Endothelial cell of umbilical vein (primary cell): ENCODE data around the gene ALK. TPM values are rescaled to one million over a fixed set of nuclear protein-coding genes. Genes with fewer than 3 reads are reported as not detected.

Experiments
- BruUV-seq: library from RNA; stranded (reverse); fragments of 400-500 nt; replicated peaks from 2 replicates; lab custom pipeline; 2021; lab: Mats Ljungman, UMichigan
- CTCF ChIA-PET: fragments of 300-600, 350-600 bp; sonication (Branson Sonifier 250); formaldehyde crosslinking; loops from one replicate; lab custom pipeline; 2021; ENCODE audit warnings: antibody characterized with exemption, inconsistent platforms; lab: Charles Lee
- POLR2A ChIA-PET: fragments of 300-600, 350-600 bp; sonication (Branson Sonifier 250); formaldehyde crosslinking; loops from one replicate; lab custom pipeline; 2021; ENCODE audit warnings: antibody characterized with exemption, inconsistent platforms; lab: Charles Lee
- DNase-seq: peaks from one replicate; pipeline ENCODE4 v3.0.0-alpha.2; 2011; ENCODE audit warnings: low read depth, low spot score
- FAIRE-seq: peaks from 2 replicates; lab custom pipeline; 2011; peaks lifted over from hg19 to GRCh38; lab: Jason Lieb, UNC
- H2AFZ ChIP-seq: 2 replicates; pipeline ENCODE4 v1.6.0; 2012; ENCODE audit warnings: low read depth, low read length, control low read depth, inconsistent platforms
- H3K27ac ChIP-seq: 2 replicates; pipeline ENCODE4 v1.5.1; 2011; ENCODE audit warnings: low read depth, mild to moderate bottlenecking, control low read depth, low read length, moderate library complexity; ENCODE audit not compliant: insufficient read depth
- H3K27me3 ChIP-seq, 2 experiments: 2 replicates each; pipeline versions ENCODE4 v1.6.0 to v1.6.1; 2011; ENCODE audit warnings: low read length in 2 of 2, mixed read lengths in 1 of 2; ENCODE audit not compliant: control insufficient read depth in 2 of 2, insufficient read depth in 2 of 2
- H3K36me3 ChIP-seq, 2 experiments: 2 replicates in 1 of 2; 3 replicates in 1 of 2; pipeline ENCODE4 v1.5.1; 2011; ENCODE audit warnings: low read length in 2 of 2, mild to moderate bottlenecking in 1 of 2, moderate library complexity in 1 of 2; ENCODE audit not compliant: control insufficient read depth in 2 of 2, insufficient read depth in 2 of 2; ENCODE audit errors: extremely low read depth in 1 of 2
- H3K4me1 ChIP-seq: 3 replicates; pipeline ENCODE4 v1.5.1; 2011; ENCODE audit warnings: mild to moderate bottlenecking, low read length; ENCODE audit not compliant: control insufficient read depth, insufficient read depth; ENCODE audit errors: extremely low read depth
- H3K4me2 ChIP-seq: 2 replicates; pipeline ENCODE4 v1.6.1; 2011; ENCODE audit warnings: low read length, control low read depth, mixed read lengths; ENCODE audit not compliant: insufficient read depth
- H3K4me3 ChIP-seq, 3 experiments: fragments of 200-600 bp in 1 of 3; sonication (generic), shearing (Covaris generic) in 1 of 3; replicated peaks in 1 of 3; 2 replicates each; pipeline ENCODE4 v1.5.1; 2011 to 2016; ENCODE audit warnings: control low read depth in 3 of 3, low read length in 3 of 3, mild to moderate bottlenecking in 2 of 3, inconsistent platforms in 1 of 3, low read depth in 1 of 3, moderate library complexity in 1 of 3; ENCODE audit not compliant: insufficient read depth in 1 of 3
- H3K79me2 ChIP-seq: 2 replicates; pipeline ENCODE4 v1.6.0; 2012; ENCODE audit warnings: low read length, inconsistent platforms; ENCODE audit not compliant: control insufficient read depth, insufficient read depth
- H3K9ac ChIP-seq: replicated peaks from 2 replicates; pipeline ENCODE3; 2011; ENCODE audit warnings: low read length, control low read depth; ENCODE audit not compliant: insufficient read depth; ENCODE audit errors: extremely low read depth
- H3K9me1 ChIP-seq: replicated peaks from 3 replicates; pipeline ENCODE4 v1.6.0; 2011; ENCODE audit warnings: mild to moderate bottlenecking, low read length; ENCODE audit not compliant: control insufficient read depth, insufficient read depth; ENCODE audit errors: extremely low read depth
- H3K9me3 ChIP-seq: replicated peaks from 2 replicates; pipeline ENCODE4 v1.5.1; 2012; ENCODE audit warnings: low read length, inconsistent platforms; ENCODE audit not compliant: control insufficient read depth, insufficient read depth
- H4K20me1 ChIP-seq: replicated peaks from 2 replicates; pipeline ENCODE3; 2011; ENCODE audit warnings: mild to moderate bottlenecking, low read length; ENCODE audit not compliant: control insufficient read depth, insufficient read depth; ENCODE audit errors: extremely low read depth
- EZH2 ChIP-seq: IDR thresholded peaks from 2 replicates; pipeline ENCODE4 v1.6.1; 2012; ENCODE audit warnings: borderline replicate concordance, low read depth, mild to moderate bottlenecking, moderate library complexity, low read length, inconsistent platforms; ENCODE audit not compliant: severe bottlenecking
- FOS ChIP-seq: IDR thresholded peaks from 2 replicates; pipeline ENCODE4 v1.6.1; 2011; ENCODE audit warnings: mild to moderate bottlenecking, low read length, moderate library complexity, borderline replicate concordance; ENCODE audit not compliant: insufficient read depth
- GATA2 ChIP-seq: IDR thresholded peaks from 2 replicates; pipeline ENCODE4 v1.7.0; 2011; ENCODE audit warnings: low read depth, mild to moderate bottlenecking, moderate library complexity, mixed read lengths, low read length; ENCODE audit not compliant: insufficient read length, insufficient read depth
- JUN ChIP-seq: IDR thresholded peaks from 2 replicates; pipeline ENCODE4 v1.6.1; 2011; ENCODE audit warnings: borderline replicate concordance, low read depth; ENCODE audit not compliant: insufficient read length, insufficient read depth
- MYC ChIP-seq: IDR thresholded peaks from one replicate; pipeline ENCODE4 v1.6.1; 2011; ENCODE audit warnings: mild to moderate bottlenecking, low read depth, low read length
- POLR2A ChIP-seq: IDR thresholded peaks from 2 replicates; pipeline ENCODE4 v1.6.1; 2012; ENCODE audit warnings: low read depth, mild to moderate bottlenecking, control low read depth, low read length
- POLR2AphosphoS5 ChIP-seq: IDR thresholded peaks from 2 replicates; pipeline ENCODE4 v1.6.1; 2012; ENCODE audit warnings: low read depth, mild to moderate bottlenecking, control low read depth, low read length, moderate library complexity; ENCODE audit not compliant: insufficient read depth
- dilution Hi-C: fragments of 300-500 bp; cut with MboI; formaldehyde crosslinking; loops from one replicate; pipeline ENCODE4 v1.15.0; 2019; ENCODE audit warnings: low sequenced_read_pairs; ENCODE audit not compliant: extremely low pct_ligation_motif_present
- intact Hi-C: fragments of 100-400 bp; cut with micrococcal nuclease; formaldehyde crosslinking; loops from one replicate; pipeline ENCODE4 v1.10.0; 2022
- polyA plus RNA-seq, 4 experiments: library from polyadenylated mRNA; depleted of rRNA in 3 of 4; stranded (reverse) in 3 of 4; unstranded in 1 of 4; fragments of >200 nt; gene quantifications; 2 replicates each; pipeline versions ENCODE4 v1.2.1 to v1.2.3, GENCODE V29; 2011 to 2012; ENCODE audit warnings: missing spikeins in 1 of 4
- total RNA-seq: library from RNA; stranded (reverse); gene quantifications from 2 replicates; pipeline ENCODE4 v1.2.3, GENCODE V29; 2021
- TF ChIP-seq, protein P1 (sequence below), 2 donors: IDR thresholded peaks; 1 replicate in 1 of 2; 2 replicates in 1 of 2; pipeline ENCODE4 v1.5.1; 2011; ENCODE audit warnings: low read length in 2 of 2, mild to moderate bottlenecking in 2 of 2, moderate library complexity in 2 of 2, control low read depth in 1 of 2, inconsistent platforms in 1 of 2, low read depth in 1 of 2; ENCODE audit not compliant: insufficient read depth in 1 of 2; ENCODE audit errors: extremely low read depth in 1 of 2
- TF ChIP-seq, protein P2 (sequence below): IDR thresholded peaks from 2 replicates; pipeline ENCODE4 v1.6.1; 2011; ENCODE audit not compliant: insufficient read depth, insufficient read length

ALK gene
- total and polyA plus RNA-seq, 2 donors (not counting 3 experiments of a cell fraction or from before 2014, with no cell fraction given) = not detected

DNA sequence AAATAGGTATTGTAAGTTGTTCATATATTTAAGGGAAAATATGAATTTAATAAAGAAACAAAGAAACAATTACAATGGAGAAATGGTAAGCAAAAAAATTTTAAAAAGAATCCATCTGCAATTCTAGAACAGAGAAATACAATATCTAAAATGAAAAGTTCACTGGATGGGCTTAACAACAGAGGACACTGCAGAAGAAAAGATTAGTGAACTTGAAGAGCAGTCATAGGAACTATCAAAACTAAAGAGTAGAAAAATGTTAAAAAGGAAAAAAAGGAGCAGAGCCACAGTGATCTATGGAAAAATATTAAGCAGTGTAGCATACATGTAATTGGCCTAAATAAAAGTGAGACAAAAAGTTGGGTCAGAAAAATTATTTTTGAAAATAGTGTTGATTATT is 83.5 kb downstream of the ALK start:
- CTCF ChIA-PET = no interaction called here
- dilution Hi-C loops = no loop called here
- no peak for DNase-seq

More for the DNA sequence above, 83.5 kb downstream of the ALK start:
- Histone ChIP-seq H3K4me1 (no peaks in the 10 kb centered on the region), H3K4me2 (no peak overlapping the region), H3K9me3 (no peaks in the 10 kb centered on the region), H3K27me3 (no peaks in the 10 kb centered on the region), H2AFZ (no peak overlapping the region), H3K9me1 (no peaks in the 10 kb centered on the region), H3K27ac (no peak overlapping the region), H4K20me1 (no peaks in the 10 kb centered on the region), H3K4me3 (no peak overlapping the region), H3K79me2 (no peaks in the 10 kb centered on the region), H3K9ac (no peak overlapping the region), H3K36me3 (no peaks in the 10 kb centered on the region)
- FAIRE-seq = no peak
- no peak for TF ChIP-seq EZH2
- no peak for TF ChIP-seq JUN
- TF ChIP-seq, protein P1, sequence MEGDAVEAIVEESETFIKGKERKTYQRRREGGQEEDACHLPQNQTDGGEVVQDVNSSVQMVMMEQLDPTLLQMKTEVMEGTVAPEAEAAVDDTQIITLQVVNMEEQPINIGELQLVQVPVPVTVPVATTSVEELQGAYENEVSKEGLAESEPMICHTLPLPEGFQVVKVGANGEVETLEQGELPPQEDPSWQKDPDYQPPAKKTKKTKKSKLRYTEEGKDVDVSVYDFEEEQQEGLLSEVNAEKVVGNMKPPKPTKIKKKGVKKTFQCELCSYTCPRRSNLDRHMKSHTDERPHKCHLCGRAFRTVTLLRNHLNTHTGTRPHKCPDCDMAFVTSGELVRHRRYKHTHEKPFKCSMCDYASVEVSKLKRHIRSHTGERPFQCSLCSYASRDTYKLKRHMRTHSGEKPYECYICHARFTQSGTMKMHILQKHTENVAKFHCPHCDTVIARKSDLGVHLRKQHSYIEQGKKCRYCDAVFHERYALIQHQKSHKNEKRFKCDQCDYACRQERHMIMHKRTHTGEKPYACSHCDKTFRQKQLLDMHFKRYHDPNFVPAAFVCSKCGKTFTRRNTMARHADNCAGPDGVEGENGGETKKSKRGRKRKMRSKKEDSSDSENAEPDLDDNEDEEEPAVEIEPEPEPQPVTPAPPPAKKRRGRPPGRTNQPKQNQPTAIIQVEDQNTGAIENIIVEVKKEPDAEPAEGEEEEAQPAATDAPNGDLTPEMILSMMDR (IDR thresholded peaks at IDR 0.05; ENCODE audit: extremely low read depth in 1 of 2, insufficient read depth in 1 of 2, low read depth in 1 of 2, low read length in 2 of 2) = no peak
- TF ChIP-seq, protein P2, sequence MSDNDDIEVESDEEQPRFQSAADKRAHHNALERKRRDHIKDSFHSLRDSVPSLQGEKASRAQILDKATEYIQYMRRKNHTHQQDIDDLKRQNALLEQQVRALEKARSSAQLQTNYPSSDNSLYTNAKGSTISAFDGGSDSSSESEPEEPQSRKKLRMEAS = no peak
- no peak for TF ChIP-seq POLR2AphosphoS5
- no peak for TF ChIP-seq POLR2A
- TF ChIP-seq FOS = no peak
- no peak for TF ChIP-seq GATA2
- TF ChIP-seq MYC = no peak
- no TSS peak for BruUV-seq
- intact Hi-C loops = no loop called here
- POLR2A ChIA-PET = no interaction called here
